Glutamatergic neuron (in vitro differentiated cells): ENCODE results near the gene HNRNPH2. TPM values are rescaled to one million over a fixed set of nuclear protein-coding genes. Genes with fewer than 3 reads are reported as not detected.

ENCODE experiments used
- DNase-seq: peaks from one replicate; pipeline ENCODE4 v3.0.0; 2022
- H3K27ac Mint-ChIP-seq: one replicate; pipeline ENCODE4 v1.8.0; 2020; ENCODE audit warnings: mild to moderate bottlenecking, mixed read lengths, inconsistent platforms; ENCODE audit not compliant: unreplicated experiment
- H3K27me3 Mint-ChIP-seq: one replicate; pipeline ENCODE4 v1.8.0; 2020; ENCODE audit warnings: mild to moderate bottlenecking, moderate library complexity, mixed read lengths, inconsistent platforms; ENCODE audit not compliant: unreplicated experiment
- H3K36me3 Mint-ChIP-seq: one replicate; pipeline ENCODE4 v1.8.0; 2020; ENCODE audit warnings: mild to moderate bottlenecking, mixed read lengths, inconsistent platforms; ENCODE audit not compliant: unreplicated experiment
- H3K4me1 Mint-ChIP-seq: one replicate; pipeline ENCODE4 v1.8.0; 2020; ENCODE audit warnings: mild to moderate bottlenecking, low read depth, mixed read lengths, inconsistent platforms; ENCODE audit not compliant: unreplicated experiment
- H3K4me3 Mint-ChIP-seq: one replicate; pipeline ENCODE4 v1.8.0; 2020; ENCODE audit warnings: mild to moderate bottlenecking, mixed read lengths, inconsistent platforms; ENCODE audit not compliant: unreplicated experiment
- H3K9me3 Mint-ChIP-seq: one replicate; pipeline ENCODE4 v1.8.0; 2020; ENCODE audit warnings: mild to moderate bottlenecking, moderate library complexity, mixed read lengths, inconsistent platforms; ENCODE audit not compliant: unreplicated experiment
- CTCF ChIP-seq: fragments of 200-600 bp; sonication (generic); IDR thresholded peaks from one replicate; pipeline ENCODE4 v1.5.0; 2021; ENCODE audit not compliant: partially characterized antibody, unreplicated experiment
- total RNA-seq: library from RNA; stranded (reverse); fragmentation: NEBNext Ultra II Directional; extraction: Animal tissue kit (Norgen Biotek cat#: 25700); gene quantifications from one replicate; pipeline ENCODE4 v1.2.1, GENCODE V29; 2021; ENCODE audit not compliant: unreplicated experiment

Gene HNRNPH2
- total RNA-seq, 1 donor from 2014 or later: 67.7 TPM

GRCh38 chrX:101429934-101430333, 21.9 kb downstream of the HNRNPH2 start:
- no peak for TF ChIP-seq CTCF
- Mint-ChIP-seq H3K36me3 (no peaks in the 10 kb centered on the region), H3K27me3 (no peaks in the 10 kb centered on the region), H3K9me3 (peaks cover 2% of the 10 kb centered on the region), H3K4me3 (no peak overlapping the region), H3K27ac (no peak overlapping the region), H3K4me1 (no peaks in the 10 kb centered on the region)
- DNase-seq: no peak

GRCh38 chrX:101430457-101431078, 22.5 kb downstream of the HNRNPH2 start:
- no peak for DNase-seq
- Mint-ChIP-seq H3K4me3 (no peak overlapping the region), H3K36me3 (no peaks in the 10 kb centered on the region), H3K9me3 (no peaks in the 10 kb centered on the region), H3K27me3 (peaks cover 2% of the 10 kb centered on the region), H3K27ac (no peak overlapping the region), H3K4me1 (no peaks in the 10 kb centered on the region)
- TF ChIP-seq CTCF: no peak

- Mint-ChIP-seq H3K9me3 (no peaks in the 10 kb centered on the region), H3K27me3 (no peaks in the 10 kb centered on the region)
Measured at GRCh38 chrX:101442085-101442484, 34.1 kb downstream of the HNRNPH2 start.

GRCh38 chrX:101449279-101449678, 41.3 kb downstream of the HNRNPH2 start:
- Mint-ChIP-seq H3K4me3 (no peak overlapping the region), H3K27me3 (no peaks in the 10 kb centered on the region), H3K9me3 (peaks cover 6% of the 10 kb centered on the region), H3K4me1 (no peaks in the 10 kb centered on the region), H3K36me3 (peaks cover 6% of the 10 kb centered on the region), H3K27ac (no peak overlapping the region)
- DNase-seq: no peak
- no peak for TF ChIP-seq CTCF

More at GRCh38 chrX:101442085-101442484, 34.1 kb downstream of the HNRNPH2 start:
- DNase-seq: no peak
- no peak for TF ChIP-seq CTCF
- Mint-ChIP-seq H3K27ac (no peak overlapping the region), H3K36me3 (no peaks in the 10 kb centered on the region), H3K4me1 (no peaks in the 10 kb centered on the region), H3K4me3 (no peak overlapping the region)

GRCh38 chrX:101450085-101450484, 42.1 kb downstream of the HNRNPH2 start:
- Mint-ChIP-seq H3K4me1 (no peaks in the 10 kb centered on the region), H3K36me3 (peaks cover 6% of the 10 kb centered on the region), H3K27me3 (no peaks in the 10 kb centered on the region), H3K9me3 (peaks cover 6% of the 10 kb centered on the region), H3K27ac (no peak overlapping the region), H3K4me3 (no peak overlapping the region)
- TF ChIP-seq CTCF: no peak
- DNase-seq: no peak
